ENCODE results near the gene DNAH7. TPM values are rescaled to one million over a fixed set of nuclear protein-coding genes. Genes with fewer than 3 reads are reported as not detected.
A peak's percentile ranks its signal among the peaks of the same experiment; 100 is the strongest.

DNAH7 gene
- total and polyA plus RNA-seq, 2 experiments from 2014 or later, result 0.35 to 1.1 TPM

DNA sequence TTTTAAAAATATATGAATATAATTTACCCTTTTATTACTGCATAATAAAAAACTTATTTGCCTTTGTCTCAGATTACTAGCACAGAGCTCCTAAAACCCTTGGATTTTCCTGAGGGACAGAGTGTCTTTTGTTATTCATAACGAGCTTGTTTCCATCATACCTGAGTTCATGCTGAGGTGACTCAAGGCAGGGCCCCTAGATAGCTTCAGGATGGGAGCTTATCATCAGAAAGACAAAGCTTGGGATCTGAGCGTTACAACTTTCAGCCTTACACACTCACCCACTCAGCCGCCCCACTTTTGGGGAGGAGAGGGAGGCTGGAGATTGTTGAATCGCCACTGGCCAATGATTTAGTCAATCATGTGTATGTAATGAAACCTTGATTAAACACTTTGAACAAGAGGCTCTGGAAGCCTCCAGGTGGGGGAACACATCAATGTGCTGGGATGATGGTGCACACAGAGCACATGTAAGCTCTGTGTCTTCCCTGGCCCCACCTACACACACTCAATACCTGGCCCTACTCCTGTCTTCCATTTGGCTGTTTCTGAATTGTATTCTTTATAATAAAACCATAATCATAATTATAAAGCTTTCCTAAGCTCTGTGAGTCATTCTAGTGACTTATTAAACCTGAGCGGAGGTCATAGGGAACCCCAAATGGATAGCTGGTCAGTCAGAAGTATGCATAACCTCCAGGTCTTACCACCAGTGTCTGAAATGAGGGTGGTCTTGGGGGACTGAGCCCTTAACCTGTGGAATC is 28.5 kb upstream of the DNAH7 start:
- peak overlapping the region; percentile 20; the same call in 1 of the 3 replicates for H3K4me3 Mint-ChIP-seq
- DNase-seq (ENCODE audit: low spot score) (peak; percentile 70), ATAC-seq (peak; percentile 97)
- Histone ChIP-seq H3K4me2 (peak overlapping the region; percentile 59), H3F3A (replicated peaks; ENCODE audit: low read depth) (no peaks in the 10 kb centered on the region), H3K27me3 (ENCODE audit: insufficient read depth) (no peaks in the 10 kb centered on the region), H2AFZ (peak overlapping the region; percentile 2; the same call in 1 of the 2 replicates), H3K9me2 (ENCODE audit: insufficient read depth) (0 out of 2 replicates have a peak, but pooled peaks cover 3% of the 10 kb centered on the region), H3K4me3 (peak overlapping the region; percentile 11), H3K36me3 (ENCODE audit: insufficient read depth) (no peaks in the 10 kb centered on the region), H3K4me1 (ENCODE audit: insufficient read depth) (peaks cover 20% of the 10 kb centered on the region), H3K79me2 (replicated peaks; ENCODE audit: insufficient read depth) (no peaks in the 10 kb centered on the region), H3K27ac (ENCODE audit: low read depth) (no peak overlapping the region; the same call in 1 of the 2 replicates), H4K20me1 (replicated peaks; ENCODE audit: insufficient read depth) (no peaks in the 10 kb centered on the region)
- peaks cover 17% of the 10 kb centered on the region; the same call in 2 of the 3 replicates for H3K36me3 Mint-ChIP-seq (ENCODE audit: low read depth)
- peaks cover 2% of the 10 kb centered on the region for H3K27me3 Mint-ChIP-seq (ENCODE audit: insufficient read depth, low read depth, poor library complexity)
- peak overlapping the region; percentile 89 for H3K27ac Mint-ChIP-seq
- peaks cover 29% of the 10 kb centered on the region for H3K4me1 Mint-ChIP-seq
- TF ChIP-seq, protein P1, sequence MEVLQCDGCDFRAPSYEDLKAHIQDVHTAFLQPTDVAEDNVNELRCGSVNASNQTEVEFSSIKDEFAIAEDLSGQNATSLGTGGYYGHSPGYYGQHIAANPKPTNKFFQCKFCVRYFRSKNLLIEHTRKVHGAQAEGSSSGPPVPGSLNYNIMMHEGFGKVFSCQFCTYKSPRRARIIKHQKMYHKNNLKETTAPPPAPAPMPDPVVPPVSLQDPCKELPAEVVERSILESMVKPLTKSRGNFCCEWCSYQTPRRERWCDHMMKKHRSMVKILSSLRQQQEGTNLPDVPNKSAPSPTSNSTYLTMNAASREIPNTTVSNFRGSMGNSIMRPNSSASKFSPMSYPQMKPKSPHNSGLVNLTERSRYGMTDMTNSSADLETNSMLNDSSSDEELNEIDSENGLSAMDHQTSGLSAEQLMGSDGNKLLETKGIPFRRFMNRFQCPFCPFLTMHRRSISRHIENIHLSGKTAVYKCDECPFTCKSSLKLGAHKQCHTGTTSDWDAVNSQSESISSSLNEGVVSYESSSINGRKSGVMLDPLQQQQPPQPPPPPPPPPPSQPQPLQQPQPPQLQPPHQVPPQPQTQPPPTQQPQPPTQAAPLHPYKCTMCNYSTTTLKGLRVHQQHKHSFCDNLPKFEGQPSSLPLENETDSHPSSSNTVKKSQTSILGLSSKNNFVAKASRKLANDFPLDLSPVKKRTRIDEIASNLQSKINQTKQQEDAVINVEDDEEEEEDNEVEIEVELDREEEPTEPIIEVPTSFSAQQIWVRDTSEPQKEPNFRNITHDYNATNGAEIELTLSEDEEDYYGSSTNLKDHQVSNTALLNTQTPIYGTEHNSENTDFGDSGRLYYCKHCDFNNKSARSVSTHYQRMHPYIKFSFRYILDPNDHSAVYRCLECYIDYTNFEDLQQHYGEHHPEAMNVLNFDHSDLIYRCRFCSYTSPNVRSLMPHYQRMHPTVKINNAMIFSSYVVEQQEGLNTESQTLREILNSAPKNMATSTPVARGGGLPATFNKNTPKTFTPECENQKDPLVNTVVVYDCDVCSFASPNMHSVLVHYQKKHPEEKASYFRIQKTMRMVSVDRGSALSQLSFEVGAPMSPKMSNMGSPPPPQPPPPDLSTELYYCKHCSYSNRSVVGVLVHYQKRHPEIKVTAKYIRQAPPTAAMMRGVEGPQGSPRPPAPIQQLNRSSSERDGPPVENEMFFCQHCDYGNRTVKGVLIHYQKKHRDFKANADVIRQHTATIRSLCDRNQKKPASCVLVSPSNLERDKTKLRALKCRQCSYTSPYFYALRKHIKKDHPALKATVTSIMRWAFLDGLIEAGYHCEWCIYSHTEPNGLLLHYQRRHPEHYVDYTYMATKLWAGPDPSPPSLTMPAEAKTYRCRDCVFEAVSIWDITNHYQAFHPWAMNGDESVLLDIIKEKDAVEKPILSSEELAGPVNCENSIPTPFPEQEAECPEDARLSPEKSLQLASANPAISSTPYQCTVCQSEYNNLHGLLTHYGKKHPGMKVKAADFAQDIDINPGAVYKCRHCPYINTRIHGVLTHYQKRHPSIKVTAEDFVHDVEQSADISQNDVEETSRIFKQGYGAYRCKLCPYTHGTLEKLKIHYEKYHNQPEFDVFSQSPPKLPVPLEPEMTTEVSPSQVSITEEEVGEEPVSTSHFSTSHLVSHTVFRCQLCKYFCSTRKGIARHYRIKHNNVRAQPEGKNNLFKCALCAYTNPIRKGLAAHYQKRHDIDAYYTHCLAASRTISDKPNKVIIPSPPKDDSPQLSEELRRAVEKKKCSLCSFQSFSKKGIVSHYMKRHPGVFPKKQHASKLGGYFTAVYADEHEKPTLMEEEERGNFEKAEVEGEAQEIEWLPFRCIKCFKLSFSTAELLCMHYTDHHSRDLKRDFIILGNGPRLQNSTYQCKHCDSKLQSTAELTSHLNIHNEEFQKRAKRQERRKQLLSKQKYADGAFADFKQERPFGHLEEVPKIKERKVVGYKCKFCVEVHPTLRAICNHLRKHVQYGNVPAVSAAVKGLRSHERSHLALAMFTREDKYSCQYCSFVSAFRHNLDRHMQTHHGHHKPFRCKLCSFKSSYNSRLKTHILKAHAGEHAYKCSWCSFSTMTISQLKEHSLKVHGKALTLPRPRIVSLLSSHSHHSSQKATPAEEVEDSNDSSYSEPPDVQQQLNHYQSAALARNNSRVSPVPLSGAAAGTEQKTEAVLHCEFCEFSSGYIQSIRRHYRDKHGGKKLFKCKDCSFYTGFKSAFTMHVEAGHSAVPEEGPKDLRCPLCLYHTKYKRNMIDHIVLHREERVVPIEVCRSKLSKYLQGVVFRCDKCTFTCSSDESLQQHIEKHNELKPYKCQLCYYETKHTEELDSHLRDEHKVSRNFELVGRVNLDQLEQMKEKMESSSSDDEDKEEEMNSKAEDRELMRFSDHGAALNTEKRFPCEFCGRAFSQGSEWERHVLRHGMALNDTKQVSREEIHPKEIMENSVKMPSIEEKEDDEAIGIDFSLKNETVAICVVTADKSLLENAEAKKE (CRISPR knock-in tag; IDR thresholded peaks at IDR 0.05), result peak; percentile 82
- TF ChIP-seq STAT1 (IDR thresholded peaks at IDR 0.05; ENCODE audit: unreplicated experiment), result no peak
- H3K9me3 Mint-ChIP-seq, result peaks cover 20% of the 10 kb centered on the region

DNA sequence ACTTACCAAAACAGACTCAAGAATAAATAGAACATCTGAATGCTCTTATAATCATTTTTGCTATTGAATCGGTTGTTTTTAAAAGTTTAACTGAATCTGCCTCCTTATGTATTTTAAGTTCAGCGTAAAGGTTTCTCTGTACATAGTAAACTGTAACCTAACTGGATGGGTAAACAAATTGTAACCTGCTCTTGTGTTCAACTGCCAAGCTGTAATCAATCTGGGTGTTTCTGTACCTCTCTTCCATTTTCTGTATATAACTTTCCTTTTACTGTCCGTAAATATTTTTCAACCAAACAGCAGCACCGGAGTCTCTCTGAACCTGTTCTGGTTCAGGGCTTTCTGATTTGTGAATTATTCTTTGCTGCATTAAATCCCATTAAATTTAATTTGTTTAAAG is 27.6 kb upstream of the DNAH7 start:
- ATAC-seq (no peak), DNase-seq (ENCODE audit: low spot score) (no peak)
- Mint-ChIP-seq H3K27me3 (ENCODE audit: insufficient read depth, low read depth, poor library complexity) (peaks cover 2% of the 10 kb centered on the region), H3K4me3 (no peak overlapping the region), H3K36me3 (ENCODE audit: low read depth) (peaks cover 17% of the 10 kb centered on the region; the same call in 2 of the 3 replicates), H3K9me3 (peaks cover 20% of the 10 kb centered on the region), H3K27ac (0 out of 2 replicates have a peak overlapping the region, but pooled peaks have one; percentile 8), H3K4me1 (peaks cover 22% of the 10 kb centered on the region)
- peak overlapping the region; percentile 59 for H3K4me2 ChIP-seq
- no peaks in the 10 kb centered on the region for H3K79me2 ChIP-seq (replicated peaks; ENCODE audit: insufficient read depth)
- no peak overlapping the region for H3K4me3 ChIP-seq
- 0 out of 2 replicates have a peak overlapping the region, but pooled peaks have one; percentile 0 for H3K27ac ChIP-seq (ENCODE audit: low read depth)
- no peaks in the 10 kb centered on the region for H3F3A ChIP-seq (replicated peaks; ENCODE audit: low read depth)
- H2AFZ ChIP-seq, result no peak overlapping the region
- no peaks in the 10 kb centered on the region for H4K20me1 ChIP-seq (replicated peaks; ENCODE audit: insufficient read depth)
- H3K4me1 ChIP-seq (ENCODE audit: insufficient read depth), result peaks cover 20% of the 10 kb centered on the region
- H3K27me3 ChIP-seq (ENCODE audit: insufficient read depth), result no peaks in the 10 kb centered on the region
- H3K36me3 ChIP-seq (ENCODE audit: insufficient read depth), result no peaks in the 10 kb centered on the region
- H3K9me2 ChIP-seq (ENCODE audit: insufficient read depth), result 0 out of 2 replicates have a peak, but pooled peaks cover 3% of the 10 kb centered on the region
- TF ChIP-seq ZNF114 (CRISPR knock-in tag; IDR thresholded peaks at IDR 0.05), result no peak
- no peak for TF ChIP-seq NANOG (IDR thresholded peaks at IDR 0.05; ENCODE audit: borderline replicate concordance)
- TF ChIP-seq EZH2 (IDR thresholded peaks at IDR 0.05; ENCODE audit: low read depth, unreplicated experiment), result no peak
- TF ChIP-seq, protein P2, sequence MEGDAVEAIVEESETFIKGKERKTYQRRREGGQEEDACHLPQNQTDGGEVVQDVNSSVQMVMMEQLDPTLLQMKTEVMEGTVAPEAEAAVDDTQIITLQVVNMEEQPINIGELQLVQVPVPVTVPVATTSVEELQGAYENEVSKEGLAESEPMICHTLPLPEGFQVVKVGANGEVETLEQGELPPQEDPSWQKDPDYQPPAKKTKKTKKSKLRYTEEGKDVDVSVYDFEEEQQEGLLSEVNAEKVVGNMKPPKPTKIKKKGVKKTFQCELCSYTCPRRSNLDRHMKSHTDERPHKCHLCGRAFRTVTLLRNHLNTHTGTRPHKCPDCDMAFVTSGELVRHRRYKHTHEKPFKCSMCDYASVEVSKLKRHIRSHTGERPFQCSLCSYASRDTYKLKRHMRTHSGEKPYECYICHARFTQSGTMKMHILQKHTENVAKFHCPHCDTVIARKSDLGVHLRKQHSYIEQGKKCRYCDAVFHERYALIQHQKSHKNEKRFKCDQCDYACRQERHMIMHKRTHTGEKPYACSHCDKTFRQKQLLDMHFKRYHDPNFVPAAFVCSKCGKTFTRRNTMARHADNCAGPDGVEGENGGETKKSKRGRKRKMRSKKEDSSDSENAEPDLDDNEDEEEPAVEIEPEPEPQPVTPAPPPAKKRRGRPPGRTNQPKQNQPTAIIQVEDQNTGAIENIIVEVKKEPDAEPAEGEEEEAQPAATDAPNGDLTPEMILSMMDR (conservative IDR thresholded peaks at IDR 0.05; ENCODE audit: low read depth in 2 of 2), result no peak
- no peak for TF ChIP-seq EZH2phosphoT487 (IDR thresholded peaks at IDR 0.05; ENCODE audit: unreplicated experiment)
- no peak for TF ChIP-seq POLR2AphosphoS5 (IDR thresholded peaks at IDR 0.05; ENCODE audit: low read depth)
- TF ChIP-seq, protein P3, sequence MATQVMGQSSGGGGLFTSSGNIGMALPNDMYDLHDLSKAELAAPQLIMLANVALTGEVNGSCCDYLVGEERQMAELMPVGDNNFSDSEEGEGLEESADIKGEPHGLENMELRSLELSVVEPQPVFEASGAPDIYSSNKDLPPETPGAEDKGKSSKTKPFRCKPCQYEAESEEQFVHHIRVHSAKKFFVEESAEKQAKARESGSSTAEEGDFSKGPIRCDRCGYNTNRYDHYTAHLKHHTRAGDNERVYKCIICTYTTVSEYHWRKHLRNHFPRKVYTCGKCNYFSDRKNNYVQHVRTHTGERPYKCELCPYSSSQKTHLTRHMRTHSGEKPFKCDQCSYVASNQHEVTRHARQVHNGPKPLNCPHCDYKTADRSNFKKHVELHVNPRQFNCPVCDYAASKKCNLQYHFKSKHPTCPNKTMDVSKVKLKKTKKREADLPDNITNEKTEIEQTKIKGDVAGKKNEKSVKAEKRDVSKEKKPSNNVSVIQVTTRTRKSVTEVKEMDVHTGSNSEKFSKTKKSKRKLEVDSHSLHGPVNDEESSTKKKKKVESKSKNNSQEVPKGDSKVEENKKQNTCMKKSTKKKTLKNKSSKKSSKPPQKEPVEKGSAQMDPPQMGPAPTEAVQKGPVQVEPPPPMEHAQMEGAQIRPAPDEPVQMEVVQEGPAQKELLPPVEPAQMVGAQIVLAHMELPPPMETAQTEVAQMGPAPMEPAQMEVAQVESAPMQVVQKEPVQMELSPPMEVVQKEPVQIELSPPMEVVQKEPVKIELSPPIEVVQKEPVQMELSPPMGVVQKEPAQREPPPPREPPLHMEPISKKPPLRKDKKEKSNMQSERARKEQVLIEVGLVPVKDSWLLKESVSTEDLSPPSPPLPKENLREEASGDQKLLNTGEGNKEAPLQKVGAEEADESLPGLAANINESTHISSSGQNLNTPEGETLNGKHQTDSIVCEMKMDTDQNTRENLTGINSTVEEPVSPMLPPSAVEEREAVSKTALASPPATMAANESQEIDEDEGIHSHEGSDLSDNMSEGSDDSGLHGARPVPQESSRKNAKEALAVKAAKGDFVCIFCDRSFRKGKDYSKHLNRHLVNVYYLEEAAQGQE (IDR thresholded peaks at IDR 0.05; ENCODE audit: unreplicated experiment), result no peak
